HG02938 (cell line): ENCODE results near the gene TBC1D23.
"Not testable (repeated sequence)": the region's sequence is repeated elsewhere in the genome, so short reads cannot be mapped to it uniquely, and the experiment has no call there.

Experiments used
- ATAC-seq: cut with Tn5 transposase; IDR thresholded peaks from one replicate; pipeline ENCODE4 v1.9.1; 2021; ENCODE audit warnings: mild to moderate bottlenecking, moderate library complexity; ENCODE audit not compliant: unreplicated experiment

Gene TBC1D23

GRCh38 chr3:100260685-100261484, at the start of gene TBC1D23:
TSS of gene TBC1D23 (plus strand) at chr3:100260992. CDS start at chr3:100261019, 27 bp downstream.
- peak; percentile 100 for ATAC-seq

- ATAC-seq, result no peak
These were observed 46.8 kb upstream of the TBC1D23 start for GRCh38 chr3:100213891-100214573.

GRCh38 chr3:100214574-100214964, 46.2 kb upstream of the TBC1D23 start:
- no peak for ATAC-seq

GRCh38 chr3:100216713-100217112, 44.1 kb upstream of the TBC1D23 start:
- no peak for ATAC-seq

- no peak for ATAC-seq
These were observed 39.6 kb upstream of the TBC1D23 start for GRCh38 chr3:100221159-100221558.

GRCh38 chr3:100225193-100225592, 35.6 kb upstream of the TBC1D23 start:
- ATAC-seq, result no peak

GRCh38 chr3:100225883-100226282, 34.9 kb upstream of the TBC1D23 start:
- no peak for ATAC-seq

GRCh38 chr3:100226712-100227429, 33.9 kb upstream of the TBC1D23 start:
- ATAC-seq, result no peak

- ATAC-seq, result no peak
These were observed 33.3 kb upstream of the TBC1D23 start for GRCh38 chr3:100227511-100227921.

- ATAC-seq, result no peak
These were observed 32.5 kb upstream of the TBC1D23 start for GRCh38 chr3:100228247-100228646.

- not testable (repeated sequence) for ATAC-seq
These were observed 31.6 kb upstream of the TBC1D23 start for GRCh38 chr3:100229188-100229587.

- ATAC-seq, result no peak
These were observed 30.1 kb upstream of the TBC1D23 start for GRCh38 chr3:100230710-100231109.

GRCh38 chr3:100231668-100232067, 29.1 kb upstream of the TBC1D23 start:
- no peak for ATAC-seq

GRCh38 chr3:100234364-100234763, 26.4 kb upstream of the TBC1D23 start:
- ATAC-seq, result no peak

GRCh38 chr3:100238599-100238998, 22.2 kb upstream of the TBC1D23 start:
- no peak for ATAC-seq

GRCh38 chr3:100242471-100242870, 18.3 kb upstream of the TBC1D23 start:
- ATAC-seq, result not testable (repeated sequence)

GRCh38 chr3:100244264-100244663, 16.5 kb upstream of the TBC1D23 start:
- no peak for ATAC-seq

GRCh38 chr3:100245136-100245535, 15.7 kb upstream of the TBC1D23 start:
- no peak for ATAC-seq

GRCh38 chr3:100245927-100246326, 14.9 kb upstream of the TBC1D23 start:
- ATAC-seq, result no peak

- ATAC-seq, result no peak
These were observed 13.8 kb upstream of the TBC1D23 start for GRCh38 chr3:100246999-100247398.

GRCh38 chr3:100252001-100252400, 8.8 kb upstream of the TBC1D23 start:
- no peak for ATAC-seq
